GM23338 (cell line): ENCODE data around the gene CFAP100. TPM values are rescaled to one million over a fixed set of nuclear protein-coding genes. Genes with fewer than 3 reads are reported as not detected.

ENCODE experiments used
- ATAC-seq: fragments of 200-7000 bp; cut with Tn5 transposase; 3 replicates; pipeline ENCODE4 v1.9.1; 2020
- DNase-seq: peaks from one replicate; pipeline ENCODE4 v3.0.0-alpha.2; 2015; ENCODE audit warnings: low spot score
- H2AFZ ChIP-seq: fragments of 200-600 bp; sonication (generic); 2 replicates; pipeline ENCODE4 v1.8.0; 2016; ENCODE audit warnings: antibody characterized with exemption, mild to moderate bottlenecking, moderate library complexity
- H3F3A ChIP-seq: fragments of 200-600 bp; sonication (generic); replicated peaks from 2 replicates; pipeline ENCODE4 v1.8.0; 2017; ENCODE audit warnings: antibody characterized with exemption, mixed run types, low read depth
- H3K27ac ChIP-seq: fragments of 200-600 bp; sonication (generic); 2 replicates; pipeline ENCODE4 v1.6.1; 2016; ENCODE audit warnings: low read depth
- H3K27me3 ChIP-seq: fragments of 200-600 bp; sonication (generic); 2 replicates; pipeline ENCODE4 v1.8.0; 2016; ENCODE audit warnings: mild to moderate bottlenecking, mixed run types, moderate library complexity; ENCODE audit not compliant: insufficient read depth
- H3K36me3 ChIP-seq: fragments of 200-600 bp; sonication (generic); 2 replicates; pipeline ENCODE4 v1.8.0; 2016; ENCODE audit warnings: mild to moderate bottlenecking; ENCODE audit not compliant: insufficient read depth
- H3K4me1 ChIP-seq: fragments of 200-600 bp; sonication (generic); 2 replicates; pipeline ENCODE4 v1.8.0; 2016; ENCODE audit warnings: mild to moderate bottlenecking, moderate library complexity; ENCODE audit not compliant: insufficient read depth
- H3K4me2 ChIP-seq: fragments of 200-600 bp; sonication (generic); 2 replicates; pipeline ENCODE4 v1.7.1; 2017; ENCODE audit warnings: mixed run types
- H3K4me3 ChIP-seq: fragments of 200-600 bp; sonication (generic); 2 replicates; pipeline ENCODE4 v1.6.1; 2016; ENCODE audit warnings: mixed run types
- H3K79me2 ChIP-seq: fragments of 200-600 bp; sonication (generic); replicated peaks from 2 replicates; pipeline ENCODE4 v1.8.0; 2017; ENCODE audit warnings: mild to moderate bottlenecking; ENCODE audit not compliant: insufficient read depth
- H3K9me2 ChIP-seq: fragments of 200-600 bp; sonication (generic); 2 replicates; pipeline ENCODE4 v1.8.0; 2017; ENCODE audit not compliant: insufficient read depth
- H4K20me1 ChIP-seq: fragments of 200-600 bp; sonication (generic); replicated peaks from 2 replicates; pipeline ENCODE4 v1.8.0; 2017; ENCODE audit warnings: mild to moderate bottlenecking; ENCODE audit not compliant: insufficient read depth
- H3K27ac Mint-ChIP-seq: 2 replicates; pipeline ENCODE4 v1.8.0; 2020; ENCODE audit warnings: inconsistent platforms, mild to moderate bottlenecking, moderate library complexity, mixed read lengths
- H3K27me3 Mint-ChIP-seq: 3 replicates; pipeline ENCODE4 v1.8.0; 2022; ENCODE audit warnings: low read depth, mild to moderate bottlenecking, moderate library complexity, mixed read lengths, inconsistent platforms; ENCODE audit not compliant: insufficient read depth, poor library complexity
- H3K36me3 Mint-ChIP-seq: 3 replicates; pipeline ENCODE4 v1.8.0; 2021; ENCODE audit warnings: low read depth, mild to moderate bottlenecking, inconsistent platforms, moderate library complexity, mixed read lengths
- H3K4me1 Mint-ChIP-seq: 3 replicates; pipeline ENCODE4 v1.8.0; 2020; ENCODE audit warnings: mild to moderate bottlenecking, inconsistent platforms, mixed read lengths
- H3K4me3 Mint-ChIP-seq: 3 replicates; pipeline ENCODE4 v1.8.0; 2021; ENCODE audit warnings: moderate library complexity, mild to moderate bottlenecking, inconsistent platforms, mixed read lengths
- H3K9me3 Mint-ChIP-seq: 3 replicates; pipeline ENCODE4 v1.8.0; 2020; ENCODE audit warnings: moderate library complexity, mild to moderate bottlenecking, inconsistent platforms, mixed read lengths
- CREB1 ChIP-seq: fragments of 250-450 bp; sonication (Bioruptor Pico); IDR thresholded peaks from 2 replicates; pipeline ENCODE4 v1.5.0; 2020; ENCODE audit warnings: low read depth, mild to moderate bottlenecking, moderate library complexity
- CTCF ChIP-seq, 2 experiments: fragments of 200-600 bp in 1 of 2; sonication (generic) in 1 of 2; conservative IDR thresholded peaks; 2 replicates each; pipeline versions ENCODE4 v1.5.1 to v1.6.1; 2016 to 2017; ENCODE audit warnings: antibody characterized with exemption in 2 of 2, low read depth in 2 of 2, mild to moderate bottlenecking in 2 of 2, moderate library complexity in 1 of 2
- ETS1 ChIP-seq: IDR thresholded peaks from 2 replicates; pipeline ENCODE4 v1.6.1; 2016; ENCODE audit warnings: antibody characterized with exemption
- EZH2 ChIP-seq: fragments of 200-600 bp; sonication (generic); IDR thresholded peaks from one replicate; pipeline ENCODE4 v1.8.0; 2017; ENCODE audit warnings: antibody characterized with exemption, mild to moderate bottlenecking, low read depth; ENCODE audit not compliant: unreplicated experiment
- EZH2phosphoT487 ChIP-seq: fragments of 200-600 bp; sonication (generic); IDR thresholded peaks from one replicate; pipeline ENCODE4 v1.8.1; 2018; ENCODE audit warnings: antibody characterized with exemption; ENCODE audit not compliant: unreplicated experiment
- JUNB ChIP-seq: IDR thresholded peaks from one replicate; pipeline ENCODE4 v1.6.1; 2016; ENCODE audit warnings: antibody characterized with exemption; ENCODE audit not compliant: unreplicated experiment
- NANOG ChIP-seq: IDR thresholded peaks from 2 replicates; pipeline ENCODE4 v1.6.1; 2016; ENCODE audit warnings: antibody characterized with exemption, borderline replicate concordance
- POLR2AphosphoS5 ChIP-seq: IDR thresholded peaks from 2 replicates; pipeline ENCODE4 v1.6.1; 2016; ENCODE audit warnings: antibody characterized with exemption, low read depth
- REST ChIP-seq: IDR thresholded peaks from one replicate; pipeline ENCODE4 v1.6.1; 2018; ENCODE audit warnings: antibody characterized with exemption; ENCODE audit not compliant: unreplicated experiment
- STAT1 ChIP-seq: IDR thresholded peaks from one replicate; pipeline ENCODE4 v1.6.1; 2016; ENCODE audit warnings: antibody characterized with exemption; ENCODE audit not compliant: unreplicated experiment
- ZNF114 ChIP-seq: fragments of 250-450 bp; sonication (Bioruptor Pico); IDR thresholded peaks from 2 replicates; pipeline ENCODE4 v1.5.0; 2020; ENCODE audit warnings: mild to moderate bottlenecking, moderate library complexity
- ZNF331 ChIP-seq: fragments of 250-450 bp; sonication (Bioruptor Pico); IDR thresholded peaks from 2 replicates; pipeline ENCODE4 v1.5.0; 2020; ENCODE audit warnings: low read depth, mild to moderate bottlenecking, moderate library complexity
- polyA plus RNA-seq: library from polyadenylated mRNA; unstranded; fragments of >200 nt; fragmentation: Nextera tagmentation; extraction: Ambion mirVana; gene quantifications from 2 replicates; pipeline ENCODE4 v1.2.1, GENCODE V29; 2016
- total RNA-seq: library from RNA; depleted of rRNA; stranded (reverse); fragments of >200 nt; shearing (Covaris generic); gene quantifications from 2 replicates; pipeline ENCODE4 v1.2.3, GENCODE V29; 2014
- TF ChIP-seq, protein P1 (sequence below): fragments of 250-450 bp; sonication (Bioruptor Pico); IDR thresholded peaks from 2 replicates; pipeline ENCODE4 v1.5.0; 2020; ENCODE audit warnings: mild to moderate bottlenecking, moderate library complexity

The CFAP100 gene
- total and polyA plus RNA-seq, 2 experiments from 2014 or later, result 0.07 TPM; not detected in 1

- ATAC-seq (no peak; the same call in 2 of the 3 replicates), DNase-seq (no peak)
- H3K27ac ChIP-seq, result no peak overlapping the region; the same call in 1 of the 2 replicates
- no peak overlapping the region for H3K4me3 ChIP-seq
- no peaks in the 10 kb centered on the region for H3K9me2 ChIP-seq
- H3K79me2 ChIP-seq, result no peaks in the 10 kb centered on the region
- no peaks in the 10 kb centered on the region for H3K27me3 ChIP-seq
- no peaks in the 10 kb centered on the region for H3K27me3 Mint-ChIP-seq
- no peak overlapping the region; the same call in 1 of the 2 replicates for H3K27ac Mint-ChIP-seq
- no peaks in the 10 kb centered on the region for H3K9me3 Mint-ChIP-seq
- H2AFZ ChIP-seq, result no peak overlapping the region
- peaks cover under 1% of the 10 kb centered on the region; the same call in 1 of the 2 replicates for H3K4me1 ChIP-seq
- peaks cover 19% of the 10 kb centered on the region for H3K36me3 Mint-ChIP-seq
- H3K4me1 Mint-ChIP-seq, result peaks cover 41% of the 10 kb centered on the region
- no peak for TF ChIP-seq CTCF (conservative IDR thresholded peaks at IDR 0.05; ENCODE audit: low read depth in 2 of 2)
- TF ChIP-seq STAT1, result no peak
- no peak for TF ChIP-seq CREB1 (CRISPR knock-in tag)
- TF ChIP-seq ETS1, result no peak
- TF ChIP-seq REST, result no peak
- TF ChIP-seq JUNB, result no peak
- TF ChIP-seq EZH2, result no peak
- no peak for TF ChIP-seq ZNF331 (CRISPR knock-in tag)
- TF ChIP-seq EZH2phosphoT487, result no peak
- TF ChIP-seq, protein P1, sequence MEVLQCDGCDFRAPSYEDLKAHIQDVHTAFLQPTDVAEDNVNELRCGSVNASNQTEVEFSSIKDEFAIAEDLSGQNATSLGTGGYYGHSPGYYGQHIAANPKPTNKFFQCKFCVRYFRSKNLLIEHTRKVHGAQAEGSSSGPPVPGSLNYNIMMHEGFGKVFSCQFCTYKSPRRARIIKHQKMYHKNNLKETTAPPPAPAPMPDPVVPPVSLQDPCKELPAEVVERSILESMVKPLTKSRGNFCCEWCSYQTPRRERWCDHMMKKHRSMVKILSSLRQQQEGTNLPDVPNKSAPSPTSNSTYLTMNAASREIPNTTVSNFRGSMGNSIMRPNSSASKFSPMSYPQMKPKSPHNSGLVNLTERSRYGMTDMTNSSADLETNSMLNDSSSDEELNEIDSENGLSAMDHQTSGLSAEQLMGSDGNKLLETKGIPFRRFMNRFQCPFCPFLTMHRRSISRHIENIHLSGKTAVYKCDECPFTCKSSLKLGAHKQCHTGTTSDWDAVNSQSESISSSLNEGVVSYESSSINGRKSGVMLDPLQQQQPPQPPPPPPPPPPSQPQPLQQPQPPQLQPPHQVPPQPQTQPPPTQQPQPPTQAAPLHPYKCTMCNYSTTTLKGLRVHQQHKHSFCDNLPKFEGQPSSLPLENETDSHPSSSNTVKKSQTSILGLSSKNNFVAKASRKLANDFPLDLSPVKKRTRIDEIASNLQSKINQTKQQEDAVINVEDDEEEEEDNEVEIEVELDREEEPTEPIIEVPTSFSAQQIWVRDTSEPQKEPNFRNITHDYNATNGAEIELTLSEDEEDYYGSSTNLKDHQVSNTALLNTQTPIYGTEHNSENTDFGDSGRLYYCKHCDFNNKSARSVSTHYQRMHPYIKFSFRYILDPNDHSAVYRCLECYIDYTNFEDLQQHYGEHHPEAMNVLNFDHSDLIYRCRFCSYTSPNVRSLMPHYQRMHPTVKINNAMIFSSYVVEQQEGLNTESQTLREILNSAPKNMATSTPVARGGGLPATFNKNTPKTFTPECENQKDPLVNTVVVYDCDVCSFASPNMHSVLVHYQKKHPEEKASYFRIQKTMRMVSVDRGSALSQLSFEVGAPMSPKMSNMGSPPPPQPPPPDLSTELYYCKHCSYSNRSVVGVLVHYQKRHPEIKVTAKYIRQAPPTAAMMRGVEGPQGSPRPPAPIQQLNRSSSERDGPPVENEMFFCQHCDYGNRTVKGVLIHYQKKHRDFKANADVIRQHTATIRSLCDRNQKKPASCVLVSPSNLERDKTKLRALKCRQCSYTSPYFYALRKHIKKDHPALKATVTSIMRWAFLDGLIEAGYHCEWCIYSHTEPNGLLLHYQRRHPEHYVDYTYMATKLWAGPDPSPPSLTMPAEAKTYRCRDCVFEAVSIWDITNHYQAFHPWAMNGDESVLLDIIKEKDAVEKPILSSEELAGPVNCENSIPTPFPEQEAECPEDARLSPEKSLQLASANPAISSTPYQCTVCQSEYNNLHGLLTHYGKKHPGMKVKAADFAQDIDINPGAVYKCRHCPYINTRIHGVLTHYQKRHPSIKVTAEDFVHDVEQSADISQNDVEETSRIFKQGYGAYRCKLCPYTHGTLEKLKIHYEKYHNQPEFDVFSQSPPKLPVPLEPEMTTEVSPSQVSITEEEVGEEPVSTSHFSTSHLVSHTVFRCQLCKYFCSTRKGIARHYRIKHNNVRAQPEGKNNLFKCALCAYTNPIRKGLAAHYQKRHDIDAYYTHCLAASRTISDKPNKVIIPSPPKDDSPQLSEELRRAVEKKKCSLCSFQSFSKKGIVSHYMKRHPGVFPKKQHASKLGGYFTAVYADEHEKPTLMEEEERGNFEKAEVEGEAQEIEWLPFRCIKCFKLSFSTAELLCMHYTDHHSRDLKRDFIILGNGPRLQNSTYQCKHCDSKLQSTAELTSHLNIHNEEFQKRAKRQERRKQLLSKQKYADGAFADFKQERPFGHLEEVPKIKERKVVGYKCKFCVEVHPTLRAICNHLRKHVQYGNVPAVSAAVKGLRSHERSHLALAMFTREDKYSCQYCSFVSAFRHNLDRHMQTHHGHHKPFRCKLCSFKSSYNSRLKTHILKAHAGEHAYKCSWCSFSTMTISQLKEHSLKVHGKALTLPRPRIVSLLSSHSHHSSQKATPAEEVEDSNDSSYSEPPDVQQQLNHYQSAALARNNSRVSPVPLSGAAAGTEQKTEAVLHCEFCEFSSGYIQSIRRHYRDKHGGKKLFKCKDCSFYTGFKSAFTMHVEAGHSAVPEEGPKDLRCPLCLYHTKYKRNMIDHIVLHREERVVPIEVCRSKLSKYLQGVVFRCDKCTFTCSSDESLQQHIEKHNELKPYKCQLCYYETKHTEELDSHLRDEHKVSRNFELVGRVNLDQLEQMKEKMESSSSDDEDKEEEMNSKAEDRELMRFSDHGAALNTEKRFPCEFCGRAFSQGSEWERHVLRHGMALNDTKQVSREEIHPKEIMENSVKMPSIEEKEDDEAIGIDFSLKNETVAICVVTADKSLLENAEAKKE, result no peak
- TF ChIP-seq ZNF114 (CRISPR knock-in tag), result no peak
- no peak for TF ChIP-seq POLR2AphosphoS5
- TF ChIP-seq NANOG, result no peak
- H3K4me2 ChIP-seq, result no peak overlapping the region
- H3F3A ChIP-seq, result no peaks in the 10 kb centered on the region
- no peak overlapping the region for H3K4me3 Mint-ChIP-seq
- H4K20me1 ChIP-seq, result no peaks in the 10 kb centered on the region; the same call in 1 of the 2 replicates
- no peaks in the 10 kb centered on the region for H3K36me3 ChIP-seq
Measured at GRCh38 chr3:126441256-126441880, 46.7 kb downstream of the CFAP100 start.
